Ishikawa (cell line): ENCODE data around the gene EMC6.

Experiments used
- EP300 ChIP-seq: IDR thresholded peaks from 2 replicates; pipeline ENCODE4 v1.6.1; 2012; ENCODE audit warnings: borderline replicate concordance
- RAD21 ChIP-seq: IDR thresholded peaks from 2 replicates; pipeline ENCODE4 v1.6.1; 2012; ENCODE audit warnings: low read depth
- TF ChIP-seq, protein P1 (sequence below): IDR thresholded peaks from 2 replicates; pipeline ENCODE4 v1.6.1; 2012

DNA sequence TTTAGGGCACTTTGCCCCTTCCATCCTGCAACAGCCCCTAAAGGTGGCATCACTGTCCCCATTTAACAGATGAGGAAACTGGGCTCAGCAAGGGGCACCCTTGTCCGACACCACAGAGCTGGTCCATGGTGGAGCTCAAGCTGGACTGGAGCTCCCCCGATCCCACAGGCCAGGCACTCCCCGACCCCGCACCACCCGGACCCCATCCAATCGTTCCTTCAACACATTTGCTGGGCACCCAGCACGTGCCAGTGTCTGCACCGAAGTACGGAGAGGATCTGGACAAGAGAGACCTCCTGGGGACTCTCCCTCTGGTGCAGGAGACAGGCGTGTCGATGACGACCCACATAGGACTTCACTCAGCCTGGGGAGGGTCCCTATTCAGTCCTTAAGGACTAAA is 13.4 kb downstream of the EMC6 start:
- no peak for TF ChIP-seq EP300
- TF ChIP-seq RAD21, result no peak
- TF ChIP-seq, protein P1, sequence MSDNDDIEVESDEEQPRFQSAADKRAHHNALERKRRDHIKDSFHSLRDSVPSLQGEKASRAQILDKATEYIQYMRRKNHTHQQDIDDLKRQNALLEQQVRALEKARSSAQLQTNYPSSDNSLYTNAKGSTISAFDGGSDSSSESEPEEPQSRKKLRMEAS, result no peak
